ENCODE results near the gene GPR68. TPM values are rescaled to one million over a fixed set of nuclear protein-coding genes. Genes with fewer than 3 reads are reported as not detected.

Gene GPR68
- total RNA-seq, 1 experiment from 2014 or later = 0.28 TPM

GRCh38 chr14:91258011-91258618, 13.6 kb upstream of the GPR68 start:
- in situ Hi-C loops (cut with HindIII; ENCODE audit: low pct_unique_long_range_greater_than_20kb, low sequenced_read_pairs) = no loop called here
- Histone ChIP-seq H3K9me3 (ENCODE audit: control insufficient read depth, insufficient read depth, low read depth, low read length) (no peaks in the 10 kb centered on the region), H3K36me3 (ENCODE audit: control insufficient read depth, insufficient read depth, low read length) (no peaks in the 10 kb centered on the region), H3K4me1 (ENCODE audit: control insufficient read depth, insufficient read depth, low read length) (no peaks in the 10 kb centered on the region), H3K27ac (ENCODE audit: low read length) (no peak overlapping the region), H3K27me3 (ENCODE audit: control insufficient read depth, insufficient read depth, low read length) (no peaks in the 10 kb centered on the region), H3K4me3 (ENCODE audit: low read depth in 2 of 2, low read length in 2 of 2) (no peak overlapping the region)
- ChIA-PET CTCF (interaction anchor here (0.6 kb wide), 1 partner anchor 28 kb away, joined by 3 read pairs; no protein-coding TSS in a partner anchor), POLR2A (no interaction called here)
- ATAC-seq (no peak), DNase-seq (ENCODE audit: low read depth, low spot score) (no peak)
- no peak for TF ChIP-seq POLR2AphosphoS5 (IDR thresholded peaks at IDR 0.05; ENCODE audit: low read depth, low read length)
- TF ChIP-seq REST (IDR thresholded peaks at IDR 0.05; ENCODE audit: insufficient read depth in 1 of 2, low read depth in 2 of 2, low read length in 1 of 2) = no peak
- no peak for TF ChIP-seq SIN3A (IDR thresholded peaks at IDR 0.05; ENCODE audit: borderline replicate concordance, insufficient read depth, low read depth, low read length)
- TF ChIP-seq TCF7L2 (IDR thresholded peaks at IDR 0.05; ENCODE audit: low read depth, low read length) = no peak
- TF ChIP-seq CTCF (IDR thresholded peaks at IDR 0.05) = no peak
- intact Hi-C loops (cut with micrococcal nuclease; ENCODE audit: unreplicated experiment) = no loop called here
- BruUV-seq (replicated peaks) = no TSS peak

GRCh38 chr14:91257328-91258010, 13.0 kb upstream of the GPR68 start:
- POLR2A ChIA-PET = no interaction called here
- CTCF ChIA-PET = interaction anchor here (0.6 kb wide), 1 partner anchor 29 kb away, joined by 3 read pairs; no protein-coding TSS in a partner anchor
- DNase-seq (ENCODE audit: low read depth, low spot score) = no peak
- in situ Hi-C loops (cut with HindIII; ENCODE audit: low pct_unique_long_range_greater_than_20kb, low sequenced_read_pairs) = no loop called here
- no peaks in the 10 kb centered on the region for H3K9me3 ChIP-seq (ENCODE audit: control insufficient read depth, insufficient read depth, low read depth, low read length)
- intact Hi-C loops (cut with micrococcal nuclease; ENCODE audit: unreplicated experiment) = no loop called here
- no peaks in the 10 kb centered on the region for H3K36me3 ChIP-seq (ENCODE audit: control insufficient read depth, insufficient read depth, low read length)
- ATAC-seq = no peak
- no peaks in the 10 kb centered on the region for H3K27me3 ChIP-seq (ENCODE audit: control insufficient read depth, insufficient read depth, low read length)
- TF ChIP-seq TCF7L2 (IDR thresholded peaks at IDR 0.05; ENCODE audit: low read depth, low read length) (no peak), POLR2AphosphoS5 (IDR thresholded peaks at IDR 0.05; ENCODE audit: low read depth, low read length) (no peak), CTCF (IDR thresholded peaks at IDR 0.05) (no peak)
- no TSS peak for BruUV-seq (replicated peaks)
- H3K4me1 ChIP-seq (ENCODE audit: control insufficient read depth, insufficient read depth, low read length) = no peaks in the 10 kb centered on the region
- H3K27ac ChIP-seq (ENCODE audit: low read length) = no peak overlapping the region
- no peak overlapping the region for H3K4me3 ChIP-seq (ENCODE audit: low read depth in 2 of 2, low read length in 2 of 2)

Data from Panc1 (cell line).